CD4-positive, alpha-beta T cell treated with Interleukin-4 for 1 hour (primary cell): ENCODE data around the gene MSL2.
"Not testable (repeated sequence)": the region's sequence is repeated elsewhere in the genome, so short reads cannot be mapped to it uniquely, and the experiment has no call there.

Experiments used
- DNase-seq, 2 donors: peaks; one replicate each; pipeline ENCODE4 v3.0.0-alpha.2; 2020 to 2022

Gene MSL2

GRCh38 chr3:136192195-136192594 is 3.9 kb downstream of the MSL2 start:
- not testable (repeated sequence) for DNase-seq

DNA sequence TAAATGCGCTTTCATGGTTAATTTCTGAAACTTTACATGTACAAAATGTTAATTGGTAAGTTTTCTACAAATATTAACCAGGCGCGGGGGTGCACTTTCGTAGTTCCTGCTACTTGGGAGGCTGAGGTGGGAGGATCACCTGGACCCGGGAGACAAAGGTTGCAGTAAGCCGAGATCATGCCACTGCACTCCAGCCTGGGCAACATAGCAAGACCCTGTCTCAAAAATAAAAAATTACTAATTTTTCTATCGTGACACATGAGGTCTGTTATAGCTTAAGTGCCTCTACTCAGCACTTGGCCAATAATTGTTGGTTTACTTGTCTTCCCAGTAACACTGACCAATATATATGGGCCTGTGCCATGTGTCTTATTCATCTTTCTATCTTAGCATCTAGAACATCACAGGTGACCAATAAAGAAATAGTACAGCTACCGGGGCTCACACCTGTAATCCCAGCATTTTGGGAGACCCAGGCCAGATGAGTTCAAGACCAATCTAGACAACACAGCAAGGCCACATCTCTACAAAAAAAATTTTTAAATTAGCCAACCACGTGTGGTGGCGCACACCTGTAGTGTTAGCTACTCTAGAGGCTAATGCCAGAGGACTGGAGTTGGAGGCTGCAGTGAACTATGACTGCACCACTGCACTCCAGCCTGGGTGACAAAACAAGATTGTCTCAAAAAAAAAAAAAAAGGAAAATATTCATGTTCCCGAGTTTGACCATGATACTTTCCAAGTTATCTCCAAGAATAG is 6.1 kb downstream of the MSL2 start:
- no peak for DNase-seq

DNA sequence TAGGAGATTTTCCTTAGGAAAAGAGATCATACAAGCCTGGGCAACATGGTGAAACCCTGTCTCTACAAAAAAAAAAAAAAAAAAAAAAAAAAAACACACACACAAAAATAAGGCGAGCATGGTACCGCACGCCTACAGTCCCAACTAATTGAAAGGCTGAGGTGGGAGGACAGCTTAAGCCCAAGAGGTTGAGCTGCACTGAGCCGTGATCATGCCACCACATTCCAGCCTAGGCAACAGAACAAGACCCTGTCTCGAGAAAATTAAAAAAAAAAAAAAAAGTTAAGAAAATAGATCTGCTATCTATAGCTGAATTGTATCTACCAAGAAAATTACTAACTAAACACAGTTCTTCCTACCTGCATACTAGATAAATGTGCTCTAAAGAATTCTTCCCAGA is 7.1 kb downstream of the MSL2 start:
- DNase-seq: no peak

- DNase-seq: no peak
Observed at GRCh38 chr3:136187868-136188267, 8.3 kb downstream of the MSL2 start.

DNA sequence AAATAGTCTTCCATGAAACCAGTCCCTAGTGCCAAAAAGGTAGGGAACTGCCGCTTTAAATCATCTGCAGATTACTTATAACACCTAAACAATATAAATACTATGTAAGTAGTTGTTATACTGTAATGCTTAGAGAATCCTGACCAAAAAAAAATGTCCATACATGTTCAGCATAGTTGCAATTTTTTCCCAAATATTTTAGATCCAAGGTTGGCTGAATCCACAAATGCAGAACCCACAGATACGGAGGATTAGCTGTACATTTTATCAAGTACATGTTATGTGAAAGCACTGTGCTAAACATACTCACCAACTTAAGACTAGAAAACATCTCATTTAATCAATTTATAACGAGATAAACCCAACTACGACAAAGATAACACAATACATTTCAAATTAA is 9.3 kb downstream of the MSL2 start:
- DNase-seq: no peak

DNA sequence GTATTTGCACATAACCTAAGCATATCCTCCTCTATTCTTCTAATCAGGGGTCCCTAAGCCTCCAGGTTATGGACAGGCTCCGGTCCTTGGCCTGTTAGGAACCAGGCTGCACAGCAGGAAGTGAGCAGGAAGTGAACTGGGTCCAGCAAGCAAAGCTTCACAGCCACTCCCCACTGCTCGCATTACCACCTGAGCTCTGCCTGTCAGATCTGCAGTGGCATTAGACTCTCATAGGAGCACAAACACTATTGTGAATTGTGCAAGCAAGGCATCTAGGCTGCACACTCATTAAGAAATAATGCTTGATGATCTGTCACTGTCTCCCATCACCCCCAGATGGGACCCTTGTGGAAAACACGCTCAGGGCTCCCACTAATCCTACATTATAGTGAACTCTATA is 9.8 kb downstream of the MSL2 start:
- peak in 1 of 2 donors; percentile 33 for DNase-seq

DNA sequence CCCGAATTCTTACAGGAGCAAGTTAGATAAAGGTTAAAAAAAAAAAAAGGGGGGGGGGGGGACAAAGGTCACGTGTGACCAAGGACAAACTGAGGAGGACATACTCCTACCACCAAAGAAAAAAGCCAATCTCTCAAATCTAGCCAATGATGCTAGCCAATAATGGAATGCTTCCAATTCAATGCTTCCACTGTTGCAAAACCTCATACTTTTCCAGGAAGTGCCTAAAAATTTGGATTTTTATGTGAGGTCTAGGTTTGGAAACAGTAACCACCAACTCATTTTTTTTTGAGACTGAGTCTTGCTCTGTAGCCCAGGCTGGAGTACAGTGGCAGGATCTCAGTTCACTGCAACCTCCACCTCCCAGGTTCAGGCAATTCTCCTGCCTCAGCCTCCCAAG is 11.4 kb downstream of the MSL2 start:
- no peak for DNase-seq

GRCh38 chr3:136181741-136182140 is 14.4 kb downstream of the MSL2 start:
- DNase-seq: no peak

- DNase-seq: no peak
Observed at GRCh38 chr3:136177876-136178275, 18.3 kb downstream of the MSL2 start.

DNA sequence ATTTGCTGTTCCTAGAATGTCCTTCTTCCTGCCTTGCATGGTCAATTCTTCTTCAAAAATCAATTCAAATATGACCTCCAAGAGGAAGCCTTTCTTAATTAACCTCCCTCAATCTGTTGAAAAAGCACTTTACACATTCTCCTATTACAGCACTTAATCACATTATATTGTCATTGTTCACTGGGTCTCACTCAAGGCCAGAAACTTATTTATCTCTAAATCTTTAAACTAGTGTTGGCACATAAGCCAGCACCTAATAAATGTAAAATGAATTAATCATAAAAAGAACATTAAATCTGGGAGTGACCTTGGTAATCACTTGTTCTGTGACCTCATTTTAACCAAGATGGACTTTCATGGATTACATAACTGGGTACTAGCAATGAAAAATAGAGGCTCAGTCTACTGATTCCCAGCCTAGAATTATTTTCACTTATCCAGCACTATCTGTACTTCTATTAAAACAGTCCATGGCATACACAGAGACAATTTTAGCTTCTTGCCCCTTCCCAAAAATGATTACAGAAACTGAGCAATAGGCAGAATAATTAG is 22.1 kb downstream of the MSL2 start:
- no peak for DNase-seq

DNA sequence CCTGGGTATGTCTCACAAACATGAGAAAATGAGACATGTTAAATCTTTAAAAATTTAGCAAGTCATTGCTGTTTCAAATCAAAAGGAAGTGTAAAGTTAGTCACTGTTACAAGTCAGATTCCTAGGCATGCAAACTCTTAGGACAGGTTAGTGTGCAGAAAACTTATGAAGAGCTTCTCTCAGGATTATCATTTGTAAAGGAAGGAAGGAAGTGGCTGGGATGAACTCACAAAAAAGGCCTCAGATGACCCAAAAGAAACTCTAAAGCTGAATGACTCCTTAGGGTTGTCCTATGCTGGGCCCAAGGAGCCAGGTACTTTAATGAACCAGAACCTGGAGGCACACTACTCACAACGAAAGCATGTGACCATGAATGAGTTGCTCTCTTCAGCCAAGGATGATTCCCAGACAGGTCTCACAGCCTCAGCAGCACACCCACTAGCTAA is 25.0 kb downstream of the MSL2 start:
- no peak for DNase-seq

DNA sequence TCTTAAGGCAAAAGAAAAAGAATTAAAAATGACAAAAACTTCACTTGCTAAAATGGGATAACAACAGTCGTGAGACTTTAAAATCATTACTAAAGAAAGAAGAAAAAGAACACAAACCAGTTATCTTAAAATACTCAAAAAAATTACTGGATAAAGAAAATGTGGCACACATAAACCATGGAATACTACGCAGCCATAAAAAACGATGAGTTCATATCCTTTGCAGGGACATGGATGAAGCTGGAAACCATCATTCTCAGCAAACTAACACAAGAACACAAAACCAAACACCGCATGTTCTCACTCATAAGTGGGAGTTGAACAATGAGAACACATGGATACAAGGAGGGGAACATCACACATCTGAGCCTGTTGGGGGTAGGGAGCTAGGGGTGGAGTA is 27.9 kb downstream of the MSL2 start:
- not testable (repeated sequence) for DNase-seq

DNA sequence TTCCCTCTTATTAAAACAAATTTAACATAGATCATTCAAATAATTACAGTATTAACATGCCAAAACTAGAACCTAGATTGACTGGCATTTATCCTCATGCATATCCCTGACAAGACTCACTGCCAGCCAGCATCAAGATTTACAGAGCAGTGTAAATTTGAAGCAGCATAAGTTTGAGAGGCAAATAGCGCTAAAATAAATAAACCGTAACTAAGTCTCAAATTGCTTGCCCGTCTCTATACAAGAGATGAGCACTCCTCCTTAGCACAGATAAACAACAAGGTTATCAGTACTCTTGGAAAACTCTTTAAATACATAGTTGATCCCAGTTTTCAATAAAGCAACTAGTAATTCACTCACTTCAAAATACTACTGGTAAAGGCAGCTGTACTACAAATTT is 29.6 kb downstream of the MSL2 start:
- DNase-seq: no peak

- not testable (repeated sequence) for DNase-seq
Observed at GRCh38 chr3:136163607-136164006, 32.5 kb downstream of the MSL2 start.

GRCh38 chr3:136162322-136162721 is 33.8 kb downstream of the MSL2 start:
- no peak for DNase-seq

- no peak for DNase-seq
Observed at GRCh38 chr3:136161516-136161915, 34.6 kb downstream of the MSL2 start.

- DNase-seq: no peak
Observed at GRCh38 chr3:136152963-136153362, 43.2 kb downstream of the MSL2 start.

- DNase-seq: no peak
Observed at GRCh38 chr3:136152176-136152843, 43.8 kb downstream of the MSL2 start.

DNA sequence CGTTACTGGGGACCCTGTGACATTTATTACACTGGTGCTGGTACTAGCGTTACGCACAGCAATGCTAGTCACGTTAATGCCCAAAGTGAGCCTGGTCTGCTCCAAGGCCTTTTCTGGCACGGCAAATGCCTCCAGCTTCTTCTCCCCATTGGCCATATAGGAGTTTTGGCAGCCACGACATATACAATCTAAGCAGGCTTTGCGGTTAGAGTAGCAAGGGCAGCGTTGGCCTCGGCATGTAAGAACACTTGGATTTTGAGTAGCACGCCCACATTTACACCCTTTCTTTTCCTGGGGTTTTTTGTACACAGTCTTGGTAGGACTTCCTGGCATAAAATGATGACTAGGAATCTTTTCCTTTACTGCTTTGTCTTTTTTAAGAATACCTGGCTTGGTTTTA is 44.9 kb downstream of the MSL2 start:
- no peak for DNase-seq

DNA sequence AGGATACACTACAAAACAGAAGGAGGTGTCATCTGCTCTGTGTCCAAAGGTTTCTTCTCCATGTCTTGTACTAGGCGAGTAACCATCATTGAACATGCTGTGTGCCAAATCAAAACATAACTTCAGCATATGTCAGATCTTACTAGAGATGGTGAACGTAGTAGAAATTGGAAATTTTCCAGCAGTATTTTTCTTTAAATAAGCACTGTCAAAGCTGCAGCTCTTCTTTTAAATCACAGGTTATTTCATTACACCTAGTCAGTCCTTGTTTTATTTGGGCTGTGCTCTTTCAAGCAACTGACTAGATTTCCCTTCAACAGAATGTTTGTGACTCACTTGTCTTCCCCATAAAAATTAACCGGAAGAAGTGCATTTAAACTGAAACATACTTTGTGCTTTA is 46.5 kb downstream of the MSL2 start:
- DNase-seq: no peak

DNA sequence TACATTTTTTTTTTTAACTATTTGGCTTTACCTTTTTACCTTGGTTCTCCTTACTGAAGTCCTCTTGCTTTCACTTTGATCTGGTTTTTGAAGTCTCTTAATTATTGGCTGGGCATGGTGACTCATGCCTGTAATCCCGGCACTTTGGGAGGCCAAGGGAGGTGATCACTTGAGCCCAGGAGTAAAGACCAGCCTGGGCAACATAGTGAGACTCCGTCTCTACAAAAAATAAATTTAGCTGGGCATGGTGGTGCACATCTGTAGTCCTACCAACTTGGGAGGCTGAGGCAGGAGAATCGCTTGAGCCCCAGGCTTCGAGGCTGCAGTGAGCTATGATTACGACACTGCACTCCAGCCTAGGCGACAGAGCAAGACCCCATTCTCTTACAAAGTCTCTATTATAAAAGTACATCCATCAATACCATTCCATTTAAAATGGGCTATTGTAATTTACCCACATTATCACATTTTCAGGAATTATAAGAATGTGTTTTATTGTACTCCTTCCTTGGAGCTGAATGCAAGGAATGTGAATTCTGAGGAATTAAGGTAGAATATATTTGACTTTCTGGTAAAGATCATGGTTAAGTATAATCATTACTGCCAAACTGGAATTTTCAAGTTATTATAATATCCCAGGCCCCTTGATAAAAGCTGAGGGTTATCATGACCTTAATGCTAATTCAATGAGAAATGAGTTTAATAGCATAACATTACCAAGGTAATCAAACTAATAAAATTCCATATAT is 49.0 kb downstream of the MSL2 start:
- DNase-seq: no peak

DNA sequence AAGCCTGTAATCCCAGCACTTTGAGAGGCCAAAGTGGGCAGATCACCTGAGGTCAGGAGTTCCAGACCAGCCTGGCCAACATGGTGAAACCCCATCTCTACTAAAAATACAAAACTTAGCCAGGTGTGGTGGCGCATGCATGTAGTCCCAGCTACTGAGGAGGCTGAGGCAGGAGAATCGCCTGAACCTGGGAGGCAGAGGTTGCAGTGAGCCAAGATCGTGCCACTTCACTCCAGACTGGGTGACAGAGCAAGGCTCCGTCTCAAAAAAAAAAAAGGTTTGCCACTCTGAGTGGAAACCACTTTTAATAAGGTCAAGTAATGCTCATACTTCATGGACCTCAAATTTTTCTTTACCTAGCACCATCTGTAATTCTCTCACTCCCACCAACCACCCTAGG is 51.7 kb downstream of the MSL2 start:
- not testable (repeated sequence) for DNase-seq

- DNase-seq: no peak
Observed at GRCh38 chr3:136142592-136142991, 53.5 kb downstream of the MSL2 start.

- DNase-seq: no peak
Observed at GRCh38 chr3:136141891-136142290, 54.2 kb downstream of the MSL2 start.
